ENCODE measurements around the gene CPS1. TPM values are rescaled to one million over a fixed set of nuclear protein-coding genes. Genes with fewer than 3 reads are reported as not detected.

CPS1 gene
- total and polyA plus RNA-seq, 2 of the 8 experiments (the other 6 are each of a cell fraction or from before 2014, with no cell fraction given) = 7.9 to 15.7 TPM

DNA sequence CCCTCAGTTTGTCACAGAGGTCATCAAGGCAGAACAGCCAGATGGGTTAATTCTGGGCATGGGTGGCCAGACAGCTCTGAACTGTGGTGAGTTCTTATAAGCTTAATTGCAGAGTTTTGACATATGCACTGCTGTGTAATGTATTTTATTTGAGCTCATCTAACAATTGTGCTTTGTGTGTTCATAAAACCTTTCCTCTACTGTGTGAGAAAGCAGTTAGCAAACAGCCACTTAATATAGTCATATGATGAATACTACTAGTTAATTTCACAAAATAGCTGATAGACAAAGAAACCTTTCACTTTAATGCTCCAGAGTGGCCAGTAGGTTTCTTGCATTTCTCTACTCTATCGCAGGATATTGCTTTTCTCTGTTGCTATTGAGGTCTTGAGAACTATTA, 43.1 kb downstream of the CPS1 start:
- POLR2A ChIA-PET (ENCODE audit: partially characterized antibody) = interaction anchor here (0.8 kb wide), 1 partner anchor 11 kb away, joined by 3 read pairs; no protein-coding TSS in a partner anchor
- TF ChIP-seq CREB1 (IDR thresholded peaks at IDR 0.05) = no peak
- TF ChIP-seq KDM5A (IDR thresholded peaks at IDR 0.05; ENCODE audit: low read length) = no peak
- no peak for TF ChIP-seq POLR2AphosphoS5 (IDR thresholded peaks at IDR 0.05; ENCODE audit: low read depth, low read length)
- no peak for TF ChIP-seq TAF1 (IDR thresholded peaks at IDR 0.05; ENCODE audit: low read depth, low read length)
- Histone ChIP-seq H3K4me1 (replicated peaks in 1 of 4; ENCODE audit: control insufficient read depth in 3 of 4, insufficient read depth in 4 of 4, low read length in 3 of 4) (no peaks in the 10 kb centered on the region), H3K4ac (replicated peaks; ENCODE audit: insufficient read length, low read depth, low read length) (no peak overlapping the region), H4K8ac (ENCODE audit: extremely low read depth, insufficient read depth, low read length) (no peak overlapping the region), H2AFZ (ENCODE audit: low read length) (no peak overlapping the region), H3K79me2 (ENCODE audit: control insufficient read depth in 1 of 2, insufficient read depth in 2 of 2, low read length in 2 of 2) (no peaks in the 10 kb centered on the region), H3K27me3 (replicated peaks in 1 of 4; ENCODE audit: control insufficient read depth in 3 of 4, extremely low read depth in 1 of 4, insufficient read depth in 3 of 4, low read length in 3 of 4) (no peaks in the 10 kb centered on the region), H2BK20ac (ENCODE audit: low read length) (no peak overlapping the region), H3K4me3 (ENCODE audit: extremely low read depth in 1 of 4, insufficient read depth in 2 of 4, low read depth in 3 of 4, low read length in 4 of 4) (no peak overlapping the region), H4K5ac (ENCODE audit: insufficient read length, low read depth, low read length) (no peak overlapping the region), H3K23ac (ENCODE audit: insufficient read length) (no peak overlapping the region), H3K27ac (ENCODE audit: low read depth, low read length) (no peak overlapping the region), H3K9me3 (ENCODE audit: insufficient read depth in 2 of 2, low read depth in 1 of 2, low read length in 1 of 2) (no peaks in the 10 kb centered on the region), H3K23me2 (ENCODE audit: low read depth, low read length) (no peaks in the 10 kb centered on the region), H3K18ac (ENCODE audit: extremely low read depth, low read length) (no peak overlapping the region), H2AK5ac (ENCODE audit: low read depth, low read length) (no peak overlapping the region), H2BK15ac (ENCODE audit: low read length) (no peak overlapping the region), H4K20me1 (replicated peaks in 1 of 2; ENCODE audit: control insufficient read depth in 1 of 2, insufficient read depth in 2 of 2, low read length in 2 of 2) (no peaks in the 10 kb centered on the region), H2BK12ac (ENCODE audit: low read depth, low read length) (no peak overlapping the region), H3K36me3 (ENCODE audit: control insufficient read depth in 2 of 4, insufficient read depth in 4 of 4, low read length in 3 of 4) (no peaks in the 10 kb centered on the region), H3K79me1 (ENCODE audit: low read depth, low read length) (no peaks in the 10 kb centered on the region), H3K4me2 (ENCODE audit: insufficient read depth in 1 of 2, low read depth in 2 of 2, low read length in 2 of 2) (no peak overlapping the region), H2BK5ac (ENCODE audit: low read depth, low read length) (no peak overlapping the region), H3K9ac (replicated peaks in 1 of 4; ENCODE audit: extremely low read depth in 1 of 4, low read depth in 3 of 4, low read length in 3 of 4) (no peak overlapping the region), H2BK120ac (replicated peaks; ENCODE audit: low read depth, low read length) (no peak overlapping the region), H3K14ac (ENCODE audit: insufficient read length) (no peak overlapping the region), H4K91ac (replicated peaks; ENCODE audit: insufficient read length, low read length) (no peak overlapping the region), H3K56ac (replicated peaks; ENCODE audit: insufficient read length, low read depth, low read length) (no peak overlapping the region)
- 95% methylated on average over 1 of the region's 1 CpG; no CpG with 5 or more reads in 1 of the 2 experiments for WGBS, 2 experiments (ENCODE audit: extremely low coverage in 1 of 2, insufficient coverage in 1 of 2, insufficient read length in 1 of 2, insufficient replicate concordance in 2 of 2, low coverage in 1 of 2, low lambda C conversion rate in 2 of 2, missing lambda C conversion rate in 1 of 2)
- FAIRE-seq (no peak), DNase-seq (ENCODE audit: low read depth in 1 of 2, low spot score in 2 of 2) (no peak)
- CTCF ChIA-PET (ENCODE audit: partially characterized antibody) = interaction anchor here (0.7 kb wide), 1 partner anchor 85 kb away, joined by 3 read pairs; no protein-coding TSS in a partner anchor
